GM21423 (cell line): ENCODE measurements around the gene LYPD3.
"Not testable (repeated sequence)": the region's sequence is repeated elsewhere in the genome, so short reads cannot be mapped to it uniquely, and the experiment has no call there.

Source experiments
- ATAC-seq: cut with Tn5 transposase; IDR thresholded peaks from one replicate; pipeline ENCODE4 v1.9.1; 2021; ENCODE audit warnings: mild to moderate bottlenecking, moderate library complexity; ENCODE audit not compliant: unreplicated experiment

Gene LYPD3

GRCh38 chr19:43462785-43463380 lies 2.5 kb downstream of the LYPD3 start:
- no peak for ATAC-seq

DNA sequence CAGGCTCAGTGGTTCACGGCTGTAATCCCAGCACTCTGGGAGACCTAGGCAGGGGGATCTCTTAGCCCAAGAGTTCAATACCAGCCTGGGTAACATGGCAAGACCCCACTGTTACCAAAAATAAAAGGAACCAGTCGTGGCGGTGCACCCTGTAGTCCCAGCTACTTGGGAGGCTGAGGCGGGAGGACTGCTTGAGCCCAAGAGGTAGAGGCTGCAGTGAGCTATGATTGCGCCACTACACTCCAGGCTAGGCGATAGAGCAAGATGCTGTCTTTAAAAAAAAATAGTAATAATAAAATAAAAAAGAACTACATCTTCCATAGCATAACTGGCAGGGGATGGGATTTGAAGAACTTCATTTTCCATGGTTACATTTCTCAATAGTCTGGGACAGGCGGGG lies 3.0 kb downstream of the LYPD3 start:
- no peak for ATAC-seq

DNA sequence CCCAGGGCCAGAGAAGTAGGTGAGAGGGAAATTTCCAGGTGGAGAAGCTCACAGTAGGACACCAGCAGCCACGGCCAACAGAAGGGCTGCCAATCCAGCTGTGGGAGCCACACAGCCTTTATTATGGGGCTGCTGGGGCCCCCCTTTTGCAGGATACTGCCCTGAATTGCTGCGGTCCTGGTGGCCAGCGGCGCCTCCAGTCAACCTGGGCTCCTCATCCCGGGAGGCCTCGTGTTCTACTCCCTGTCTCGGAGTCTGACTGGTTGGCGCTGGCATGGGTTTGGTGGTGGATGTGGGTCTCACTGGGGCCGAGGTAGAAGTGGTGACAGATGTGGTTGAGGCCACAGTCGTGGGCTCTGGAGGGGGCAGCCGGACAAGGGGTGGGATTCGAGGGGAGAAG lies 4.1 kb downstream of the LYPD3 start:
- no peak for ATAC-seq

DNA sequence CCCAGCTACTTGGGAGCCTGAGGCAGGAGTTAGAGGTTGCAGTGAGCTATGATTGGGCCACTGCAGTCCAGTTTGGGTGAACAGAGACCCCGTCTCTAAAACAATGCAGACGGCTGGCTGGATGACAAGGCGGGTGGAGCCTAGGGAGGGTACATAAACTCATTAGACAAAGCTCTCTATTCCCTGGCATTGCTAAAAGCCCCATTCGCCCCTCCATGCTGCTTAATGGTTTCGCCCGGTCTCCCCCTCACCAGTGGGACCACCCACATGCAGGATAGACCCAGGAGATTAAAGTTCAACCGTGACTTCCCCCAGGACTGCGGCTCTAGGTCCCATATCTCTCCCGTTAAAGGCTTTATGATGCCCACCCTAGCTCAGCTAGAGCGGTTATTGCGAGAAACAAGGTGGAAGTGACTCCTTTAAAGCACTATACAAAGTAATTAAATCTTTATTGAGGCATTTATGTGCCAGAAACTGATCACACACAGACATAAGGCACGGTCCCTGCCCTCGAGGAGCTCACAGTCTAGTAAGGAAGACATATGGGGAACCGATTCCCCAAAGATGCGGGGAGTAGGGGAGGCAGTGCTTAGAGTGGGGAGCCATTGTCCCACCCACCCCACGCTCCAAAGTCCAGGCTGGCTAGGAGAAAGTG lies 4.9 kb downstream of the LYPD3 start:
- no peak for ATAC-seq

DNA sequence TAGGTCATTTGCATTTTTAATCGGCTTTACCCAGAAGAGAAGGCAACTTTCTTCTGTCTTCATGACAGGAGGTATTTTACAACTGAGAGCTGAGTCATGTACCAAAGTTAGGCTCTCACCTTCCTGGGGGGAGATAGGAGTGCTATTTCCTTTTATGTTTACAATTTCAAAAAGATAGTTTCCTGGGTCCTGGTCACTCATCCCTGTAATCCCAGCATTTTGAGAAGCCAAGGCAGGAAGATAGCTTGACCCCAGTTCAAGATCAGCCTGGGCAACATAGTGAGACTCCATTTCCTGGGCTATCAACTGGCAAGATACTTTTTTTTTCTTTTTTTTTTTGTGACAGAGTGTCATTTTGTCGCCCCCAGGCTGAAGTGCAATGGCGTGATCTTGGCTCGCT lies 7.6 kb downstream of the LYPD3 start:
- ATAC-seq = no peak

GRCh38 chr19:43455321-43456113 lies 9.9 kb downstream of the LYPD3 start:
- ATAC-seq = no peak

DNA sequence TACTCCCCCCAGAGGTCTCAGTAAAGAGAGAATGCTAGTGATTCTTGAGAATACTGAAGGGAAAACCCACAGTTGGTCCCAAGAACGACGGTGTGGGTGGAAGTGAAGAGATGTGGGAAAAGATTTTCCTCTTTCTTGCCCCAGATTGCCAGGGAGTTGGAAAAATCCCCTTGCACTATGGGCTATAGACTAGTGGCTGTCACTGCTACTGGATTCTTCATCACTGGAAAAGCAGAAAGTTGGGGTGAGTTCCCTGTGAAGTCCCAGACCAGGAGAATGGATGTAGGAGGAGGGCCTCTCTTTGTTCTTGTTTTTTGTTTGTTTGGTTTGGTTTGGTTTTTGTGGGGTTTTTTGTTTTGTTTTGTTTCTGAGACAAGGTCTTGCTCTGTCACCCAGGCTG lies 11.4 kb downstream of the LYPD3 start:
- no peak for ATAC-seq

GRCh38 chr19:43452582-43452981 lies 12.8 kb downstream of the LYPD3 start:
- no peak for ATAC-seq

- ATAC-seq = no peak
These were observed 14.8 kb downstream of the LYPD3 start for GRCh38 chr19:43450545-43450997.

DNA sequence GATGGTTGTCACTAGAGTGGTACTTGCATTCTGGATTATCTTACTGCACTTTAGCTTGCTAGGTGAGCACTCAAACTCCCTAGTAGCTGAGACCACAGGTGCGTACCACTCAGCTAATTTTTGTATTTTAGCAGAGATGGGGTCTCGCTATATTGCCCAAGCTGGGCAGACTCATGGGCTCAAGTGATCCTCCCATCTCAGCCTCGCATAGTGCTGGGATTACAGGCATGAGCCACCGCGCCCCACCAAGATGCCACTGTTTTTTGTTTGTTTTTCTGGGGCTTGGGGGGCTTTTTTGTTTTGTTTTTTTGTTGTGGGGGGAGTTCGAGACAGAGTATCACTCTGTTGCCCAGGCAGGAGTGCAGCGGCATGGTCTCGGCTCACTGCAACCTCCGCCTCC lies 17.8 kb downstream of the LYPD3 start:
- no peak for ATAC-seq

DNA sequence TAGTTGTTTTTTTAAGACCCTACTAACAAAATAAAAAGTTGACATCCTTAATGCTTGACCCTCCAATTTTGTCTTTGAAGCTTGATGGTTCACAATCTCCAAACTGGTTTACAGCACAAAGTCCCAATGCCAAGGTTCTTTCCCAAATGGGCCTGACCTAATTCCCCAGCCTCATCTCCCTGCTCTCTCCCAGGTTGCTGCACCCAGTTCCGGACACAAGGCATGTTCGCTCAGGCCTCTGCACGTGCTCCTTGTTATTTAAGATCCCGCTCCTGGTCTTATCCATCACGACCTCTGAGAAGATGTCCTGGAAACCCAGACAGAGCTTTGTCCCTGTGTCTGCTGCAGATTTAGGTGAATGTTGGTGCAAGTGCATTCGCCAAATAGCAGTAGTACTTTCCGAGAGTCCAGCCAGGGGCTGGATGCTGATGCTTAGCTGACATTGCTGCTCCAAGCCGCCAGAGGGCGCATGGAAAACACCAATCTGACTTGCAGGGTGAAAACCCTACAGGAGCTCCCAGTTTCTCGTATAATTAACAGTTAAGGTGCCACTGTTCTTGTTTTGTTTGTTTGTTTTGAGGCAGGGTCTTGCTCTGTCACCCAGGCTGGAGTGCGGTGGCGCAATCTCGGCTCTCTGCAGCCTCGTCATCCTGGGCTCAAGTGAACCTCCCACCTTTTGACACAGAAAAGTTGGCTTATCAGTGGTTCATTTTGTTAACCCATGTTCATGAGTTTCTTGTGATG lies 18.5 kb downstream of the LYPD3 start:
- no peak for ATAC-seq

GRCh38 chr19:43445426-43445825 lies 20.0 kb downstream of the LYPD3 start:
- no peak for ATAC-seq

DNA sequence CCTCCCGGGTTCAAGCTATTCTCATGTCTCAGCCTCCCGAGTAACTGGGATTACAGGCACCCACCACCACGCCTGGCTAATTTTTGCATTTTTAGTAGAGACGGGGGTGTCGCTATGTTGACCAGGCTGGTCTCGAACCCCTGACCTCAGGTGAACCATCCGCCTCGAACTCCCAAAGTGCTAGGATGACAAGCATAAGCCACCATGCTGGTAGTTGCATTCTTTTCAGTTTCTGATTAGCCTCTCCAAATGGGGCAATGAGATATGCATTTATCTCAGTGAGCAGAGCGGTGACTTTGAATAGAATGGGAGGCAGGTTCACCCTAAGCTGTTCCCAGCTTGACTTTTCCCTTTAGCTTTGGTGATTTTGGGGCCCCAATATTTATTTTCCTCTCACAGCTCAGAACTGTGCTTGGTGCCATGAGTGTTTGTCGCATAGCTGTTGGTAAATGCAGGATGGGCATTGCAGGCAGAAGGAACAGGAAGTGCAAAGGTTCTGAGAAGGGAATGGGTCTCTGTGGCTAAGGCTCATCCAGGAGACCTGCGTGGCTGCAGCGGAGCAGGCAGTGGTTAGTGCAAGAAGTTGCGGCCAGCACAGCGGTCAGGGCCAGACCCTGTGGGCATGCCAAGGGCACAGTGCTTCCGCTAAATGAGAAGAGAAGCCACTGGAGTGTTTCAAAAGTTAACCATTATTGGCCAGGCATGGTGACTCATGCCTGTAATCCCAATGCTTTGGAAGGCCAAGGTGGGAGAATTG lies 20.7 kb downstream of the LYPD3 start:
- ATAC-seq = no peak

DNA sequence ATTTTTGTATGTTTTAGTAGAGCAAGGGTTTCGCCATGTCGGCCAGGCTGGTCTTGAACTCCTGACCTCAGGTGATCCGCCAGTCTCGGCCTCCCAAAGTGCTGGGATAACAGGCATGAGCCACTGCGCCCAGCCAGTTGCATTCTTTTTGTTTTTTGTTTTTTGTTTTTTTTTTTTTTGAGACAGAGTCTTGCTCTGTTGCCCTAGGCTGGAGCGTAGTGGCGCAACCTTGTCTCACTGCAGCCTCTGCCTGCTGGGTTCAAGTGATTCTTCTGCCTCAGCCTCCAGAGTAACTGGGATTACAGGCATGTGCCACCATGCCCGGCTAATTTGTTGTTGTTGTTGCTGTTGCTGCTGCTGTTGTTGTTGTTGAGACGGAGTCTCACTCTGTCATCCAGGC lies 21.3 kb downstream of the LYPD3 start:
- not testable (repeated sequence) for ATAC-seq

GRCh38 chr19:43441716-43442115 lies 23.7 kb downstream of the LYPD3 start:
- no peak for ATAC-seq

DNA sequence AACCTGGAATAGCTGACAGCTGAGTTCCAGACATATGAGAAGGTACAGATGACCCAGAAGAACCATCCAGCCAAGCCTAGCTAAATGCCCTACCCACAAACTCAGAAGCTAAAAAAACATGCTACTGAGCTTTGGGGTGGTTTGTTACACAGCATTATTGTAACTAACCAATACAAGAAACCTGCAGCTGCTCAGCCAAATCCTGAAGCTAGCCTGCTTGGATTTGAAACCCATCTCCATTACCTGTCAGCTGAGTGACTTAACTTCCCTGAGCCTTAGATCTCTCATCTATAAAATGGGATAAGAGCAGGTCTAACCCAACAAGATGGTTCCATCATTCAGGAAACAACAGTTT lies 25.7 kb downstream of the LYPD3 start:
- no peak for ATAC-seq

DNA sequence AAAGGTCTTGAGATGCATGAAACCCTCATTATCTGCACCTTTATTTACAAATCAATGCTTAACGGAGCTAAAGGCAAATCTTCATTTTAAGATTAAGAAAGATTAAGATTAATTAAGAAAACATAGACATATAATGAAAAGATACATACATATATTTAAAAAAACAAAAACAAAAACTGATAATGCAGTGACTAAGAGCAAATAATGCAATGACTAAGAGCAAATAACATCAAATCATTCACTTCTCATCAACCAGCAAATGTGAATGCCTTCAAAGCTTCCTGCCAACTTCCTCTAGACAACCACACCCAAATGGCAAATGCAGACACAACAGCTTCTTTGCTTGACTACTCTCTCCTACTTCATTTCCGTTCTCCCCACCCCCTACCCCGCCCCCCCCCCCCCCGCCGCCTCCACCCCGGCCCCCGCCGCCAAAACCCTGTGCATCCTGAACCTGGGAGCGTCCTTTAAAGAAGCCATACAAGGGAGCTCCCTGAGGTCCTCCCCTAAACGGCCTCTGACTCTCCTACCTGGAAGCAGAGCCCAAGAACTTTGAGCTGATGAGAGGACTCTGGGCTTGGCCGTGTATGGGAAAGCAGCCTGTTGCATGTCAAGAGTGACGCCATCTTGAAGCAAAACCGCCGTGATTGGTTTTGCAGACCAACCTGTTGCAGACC lies 26.2 kb downstream of the LYPD3 start:
- ATAC-seq = no peak

DNA sequence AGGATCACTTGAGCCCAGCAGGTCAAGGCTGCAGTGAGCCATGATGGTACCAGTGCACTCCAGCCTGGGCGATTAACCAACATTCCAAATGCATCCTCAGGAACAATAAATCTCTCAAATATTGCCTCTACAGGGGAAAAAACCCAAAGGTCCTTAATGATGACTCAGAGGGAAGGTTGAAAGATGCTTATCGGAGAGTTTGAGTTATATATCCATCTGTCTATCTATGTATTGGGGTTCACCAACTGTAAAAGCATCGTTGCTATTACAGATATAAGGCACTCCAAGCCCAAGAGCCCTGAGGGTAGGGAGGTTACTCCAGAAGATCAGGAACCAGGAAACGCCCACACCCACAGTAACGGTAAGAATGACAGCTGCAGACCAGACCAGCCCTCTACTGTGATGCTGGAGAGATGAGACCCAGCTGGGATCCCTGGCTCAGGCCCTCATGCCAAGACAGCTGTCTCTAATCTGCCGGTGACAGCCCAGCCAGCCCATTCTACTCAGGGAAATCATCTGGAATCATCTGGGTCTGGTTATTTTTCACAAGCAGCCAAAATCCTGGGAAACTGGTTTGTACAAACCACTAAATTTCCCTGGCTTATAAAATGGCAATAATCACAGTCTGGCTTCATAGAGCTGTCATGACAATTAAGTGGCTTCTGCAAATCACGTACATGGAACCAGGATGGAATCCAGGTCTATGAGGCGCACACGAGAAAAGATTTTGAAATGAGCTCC lies 26.9 kb downstream of the LYPD3 start:
- ATAC-seq = no peak

DNA sequence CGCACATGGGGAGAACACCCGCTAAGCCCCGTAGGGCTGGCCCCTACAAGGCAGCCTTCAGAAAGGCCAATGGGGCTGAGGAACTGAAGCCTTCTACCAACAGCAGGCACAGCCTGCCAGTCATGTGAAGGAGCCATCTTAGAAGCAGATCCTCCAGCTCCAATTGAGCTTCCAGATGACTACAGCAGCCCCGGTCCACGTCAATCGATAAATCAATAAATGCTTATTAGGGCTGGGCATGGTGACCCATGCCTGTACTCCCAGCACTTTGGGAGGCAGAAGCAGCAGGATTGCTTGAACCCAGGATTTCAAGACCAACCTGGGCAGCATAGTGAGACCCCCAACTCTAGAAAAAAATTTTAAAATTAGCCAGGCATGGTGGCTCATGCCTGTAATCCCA lies 27.7 kb downstream of the LYPD3 start:
- no peak for ATAC-seq

DNA sequence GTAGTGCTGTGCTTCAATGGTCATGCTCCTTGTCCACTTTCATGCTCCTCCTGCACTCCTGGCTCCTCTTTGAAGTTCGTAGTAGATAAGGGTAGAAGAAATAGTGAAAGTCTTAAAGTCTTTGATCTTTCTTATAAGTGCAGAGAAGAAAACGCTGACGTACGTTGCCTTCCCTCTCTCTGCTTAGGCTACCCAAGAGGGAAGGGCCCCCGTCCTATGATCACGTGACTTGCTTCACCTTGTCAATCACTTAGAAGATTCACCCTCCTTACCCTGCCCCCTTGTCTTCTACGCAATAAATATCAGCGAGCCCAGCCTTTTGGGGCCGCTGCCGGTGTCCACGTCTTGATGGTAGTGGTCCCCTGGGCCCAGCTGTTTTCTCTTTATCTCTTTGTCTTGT lies 28.1 kb downstream of the LYPD3 start:
- not testable (repeated sequence) for ATAC-seq
